ENCODE measurements around the gene GAL3ST2. TPM values are rescaled to one million over a fixed set of nuclear protein-coding genes. Genes with fewer than 3 reads are reported as not detected.

The GAL3ST2 gene
- polyA plus RNA-seq (2011; rRNA removed) = not detected in 2 replicates
- polyA minus RNA-seq (2011; rRNA and poly(A)+ RNA removed) = not detected in 2 replicates

DNA sequence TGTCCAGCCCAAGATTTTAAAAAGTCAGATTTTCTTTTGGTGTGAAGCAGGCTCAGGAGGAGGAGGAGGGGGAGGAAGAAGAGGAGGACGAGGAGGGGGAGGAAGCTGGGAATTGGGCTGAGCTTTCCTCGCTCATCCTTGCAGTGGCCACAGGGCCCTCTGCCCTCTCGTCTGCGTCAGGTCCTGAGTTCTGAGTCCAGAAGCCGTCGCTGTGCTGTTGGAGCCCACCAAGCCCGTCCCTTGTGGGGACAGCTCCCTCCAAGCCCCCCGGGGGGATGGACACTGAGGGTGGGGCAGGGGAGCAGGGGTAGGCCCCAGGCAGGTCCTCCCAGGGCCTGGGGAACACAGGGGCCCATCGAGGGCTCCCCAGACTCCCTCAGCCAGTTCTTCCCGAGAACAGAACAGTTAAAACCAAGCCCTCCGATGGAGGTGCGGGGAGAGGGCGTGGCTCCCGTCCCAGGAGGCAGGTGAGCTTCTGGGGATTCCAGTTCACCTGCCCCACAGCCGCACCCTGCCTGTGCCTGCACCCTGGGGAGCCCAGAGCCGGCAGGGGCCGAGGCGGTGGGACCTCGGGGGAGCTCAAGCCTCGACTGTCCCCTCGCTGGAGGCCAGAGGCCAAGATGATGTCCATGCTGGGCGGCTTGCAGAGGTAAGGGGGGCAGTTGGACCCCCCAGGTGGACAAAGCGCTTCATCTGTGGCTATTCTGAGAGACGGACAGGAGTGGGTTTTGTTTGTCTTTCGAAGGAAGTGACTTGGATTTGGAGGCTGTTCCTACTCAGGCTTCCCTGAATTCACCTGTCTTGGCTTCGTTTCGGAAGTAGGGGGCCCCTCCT is at the start of gene GAL3ST2:
Gene GAL3ST2 (plus strand): TSS at position 487 of the 834 bp plus-strand sequence. CDS start 134 bp downstream, at position 621.
- ChIA-PET CTCF (no interaction called here), POLR2A (no interaction called here)
- no peak for DNase-seq (ENCODE audit: low read depth)
- Histone ChIP-seq H3K27me3 (ENCODE audit: control insufficient read depth, insufficient read depth, low read length) (no peaks in the 10 kb centered on the region; the same call in 1 of the 2 replicates), H3K4me3 (ENCODE audit: low read depth, low read length) (no peak within 1 kb of the TSS), H3K36me3 (ENCODE audit: control insufficient read depth, insufficient read depth, low read length) (no peaks in the 10 kb centered on the region)
- TF ChIP-seq, protein P1, sequence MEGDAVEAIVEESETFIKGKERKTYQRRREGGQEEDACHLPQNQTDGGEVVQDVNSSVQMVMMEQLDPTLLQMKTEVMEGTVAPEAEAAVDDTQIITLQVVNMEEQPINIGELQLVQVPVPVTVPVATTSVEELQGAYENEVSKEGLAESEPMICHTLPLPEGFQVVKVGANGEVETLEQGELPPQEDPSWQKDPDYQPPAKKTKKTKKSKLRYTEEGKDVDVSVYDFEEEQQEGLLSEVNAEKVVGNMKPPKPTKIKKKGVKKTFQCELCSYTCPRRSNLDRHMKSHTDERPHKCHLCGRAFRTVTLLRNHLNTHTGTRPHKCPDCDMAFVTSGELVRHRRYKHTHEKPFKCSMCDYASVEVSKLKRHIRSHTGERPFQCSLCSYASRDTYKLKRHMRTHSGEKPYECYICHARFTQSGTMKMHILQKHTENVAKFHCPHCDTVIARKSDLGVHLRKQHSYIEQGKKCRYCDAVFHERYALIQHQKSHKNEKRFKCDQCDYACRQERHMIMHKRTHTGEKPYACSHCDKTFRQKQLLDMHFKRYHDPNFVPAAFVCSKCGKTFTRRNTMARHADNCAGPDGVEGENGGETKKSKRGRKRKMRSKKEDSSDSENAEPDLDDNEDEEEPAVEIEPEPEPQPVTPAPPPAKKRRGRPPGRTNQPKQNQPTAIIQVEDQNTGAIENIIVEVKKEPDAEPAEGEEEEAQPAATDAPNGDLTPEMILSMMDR (IDR thresholded peaks at IDR 0.05; ENCODE audit: insufficient read depth, low read depth, low read length) = no peak

DNA sequence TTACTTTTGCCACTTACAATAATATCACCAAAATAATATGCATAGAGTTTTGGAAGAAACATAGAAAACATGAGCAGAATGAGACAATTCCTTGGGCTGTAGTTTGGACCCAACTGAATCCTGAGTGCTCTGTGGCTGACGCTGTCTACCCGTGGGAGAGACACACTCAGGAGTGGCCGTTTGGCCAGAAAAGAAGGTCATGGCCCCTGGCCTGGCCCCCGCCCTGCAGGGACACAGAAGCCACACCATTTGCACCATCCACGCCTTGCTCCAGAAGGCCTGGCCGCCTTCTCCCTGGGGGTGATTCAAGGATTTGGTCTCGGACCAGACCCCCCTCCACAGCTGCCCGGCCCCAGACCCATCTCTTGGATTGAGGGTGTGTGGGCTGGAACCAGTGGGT is 48.6 kb upstream of the GAL3ST2 start:
- CTCF ChIA-PET = no interaction called here
- DNase-seq (ENCODE audit: low read depth) = no peak
- TF ChIP-seq, protein P1 (IDR thresholded peaks at IDR 0.05; ENCODE audit: insufficient read depth, low read depth, low read length) = no peak
- H3K36me3 ChIP-seq (ENCODE audit: control insufficient read depth, insufficient read depth, low read length) = peaks cover 5% of the 10 kb centered on the region
- POLR2A ChIA-PET = no interaction called here
- H3K4me3 ChIP-seq (ENCODE audit: low read depth, low read length) = no peak overlapping the region
- no peaks in the 10 kb centered on the region for H3K27me3 ChIP-seq (ENCODE audit: control insufficient read depth, insufficient read depth, low read length)

DNA sequence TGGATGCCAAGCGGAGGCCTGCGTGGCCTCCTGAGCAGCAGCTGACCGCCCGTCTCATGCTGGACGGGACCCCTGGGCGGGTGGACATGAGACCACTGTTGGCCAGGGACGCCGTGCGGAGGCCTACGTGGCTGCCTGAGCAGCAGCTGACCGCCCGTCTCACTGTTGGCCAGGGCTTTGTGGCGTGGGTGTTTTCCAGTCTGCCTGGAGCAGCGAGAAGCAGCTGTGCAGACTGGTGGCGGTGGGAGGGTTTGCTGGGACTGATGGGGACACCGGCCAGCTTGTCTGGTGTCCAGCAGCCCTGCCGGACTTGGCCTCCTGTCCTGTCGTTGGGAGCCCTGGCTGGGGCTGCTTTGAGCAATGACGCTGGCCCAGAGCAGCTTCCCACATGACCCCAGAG is 48.0 kb upstream of the GAL3ST2 start:
- CTCF ChIA-PET = interaction anchor here (4.9 kb wide), 1 partner anchor 26 kb away, joined by 18 read pairs; the partner anchor contains the start of gene ING5
- POLR2A ChIA-PET = no interaction called here
- TF ChIP-seq, protein P1 (IDR thresholded peaks at IDR 0.05; ENCODE audit: insufficient read depth, low read depth, low read length) = no peak
- Histone ChIP-seq H3K4me3 (ENCODE audit: low read depth, low read length) (no peak overlapping the region), H3K27me3 (ENCODE audit: control insufficient read depth, insufficient read depth, low read length) (no peaks in the 10 kb centered on the region), H3K36me3 (ENCODE audit: control insufficient read depth, insufficient read depth, low read length) (peaks cover 1% of the 10 kb centered on the region)
- DNase-seq (ENCODE audit: low read depth) = no peak

DNA sequence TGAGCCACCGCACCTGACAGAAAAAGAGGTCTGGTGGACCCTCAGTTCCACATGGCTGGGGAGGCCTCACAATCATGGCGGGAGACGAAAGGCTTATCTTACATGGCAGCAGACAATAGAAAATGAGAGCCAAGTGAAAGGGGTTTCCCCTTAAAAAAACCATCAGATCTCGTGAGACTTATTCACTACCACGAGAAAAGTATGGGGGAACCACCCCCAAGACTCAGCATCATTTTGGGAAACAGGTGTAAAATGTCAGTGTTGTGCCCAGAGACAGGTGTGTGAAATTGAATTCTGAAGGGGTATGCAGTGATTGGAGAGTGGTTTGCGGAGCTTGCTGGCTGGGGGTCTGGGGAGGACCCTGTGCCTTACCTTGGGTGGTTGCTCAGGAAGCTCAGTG is 46.8 kb upstream of the GAL3ST2 start:
- DNase-seq (ENCODE audit: low read depth) = no peak
- CTCF ChIA-PET = interaction anchor here (4.9 kb wide), 1 partner anchor 27 kb away, joined by 18 read pairs; the partner anchor contains the start of gene ING5

More for the DNA sequence above, 46.8 kb upstream of the GAL3ST2 start:
- POLR2A ChIA-PET = no interaction called here
- no peaks in the 10 kb centered on the region for H3K36me3 ChIP-seq (ENCODE audit: control insufficient read depth, insufficient read depth, low read length)
- TF ChIP-seq, protein P1 (IDR thresholded peaks at IDR 0.05; ENCODE audit: insufficient read depth, low read depth, low read length) = no peak
- no peaks in the 10 kb centered on the region for H3K27me3 ChIP-seq (ENCODE audit: control insufficient read depth, insufficient read depth, low read length)
- no peak overlapping the region for H3K4me3 ChIP-seq (ENCODE audit: low read depth, low read length)

Data from BJ (cell line).